ENCODE results near the gene RHOF. TPM values are rescaled to one million over a fixed set of nuclear protein-coding genes. Genes with fewer than 3 reads are reported as not detected.

RHOF gene
- total and polyA plus RNA-seq, 2 of the 13 experiments (the other 11 are each of a cell fraction or from before 2014, with no cell fraction given) = 14.6 to 32.2 TPM

DNA sequence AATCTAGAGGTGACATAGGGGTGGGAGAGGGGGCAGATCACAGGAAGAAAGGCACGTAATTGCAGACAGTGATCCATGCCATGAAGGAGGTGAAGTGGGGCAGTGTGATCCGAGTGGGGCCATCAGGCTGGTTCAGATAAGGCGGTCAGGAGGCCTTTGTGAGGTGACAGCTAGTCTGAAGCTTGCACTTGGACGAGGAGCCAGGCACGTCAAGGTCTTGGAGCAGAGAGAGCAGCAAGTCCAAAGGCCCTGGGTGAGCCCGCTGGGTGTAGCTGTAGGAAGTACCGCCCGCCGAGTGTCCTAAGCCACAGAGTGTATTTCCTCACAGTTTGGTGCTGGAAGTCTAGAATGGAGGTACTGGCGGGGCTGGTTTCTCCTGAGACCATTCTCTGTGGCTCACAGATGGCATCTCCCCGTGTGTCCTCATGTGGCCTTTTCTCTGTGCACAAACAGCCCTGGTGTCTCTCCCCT is 23.6 kb downstream of the RHOF start (continued):
- no peak for TF ChIP-seq MIXL1 (CRISPR knock-in tag; IDR thresholded peaks at IDR 0.05)
- TF ChIP-seq HNF1B (CRISPR knock-in tag; IDR thresholded peaks at IDR 0.05) = 0 out of 2 replicates have a peak, but pooled peaks have one; percentile 37
- no peak for TF ChIP-seq ZNF552 (CRISPR knock-in tag; IDR thresholded peaks at IDR 0.05; ENCODE audit: borderline replicate concordance)
- peak; percentile 31; the same call in 1 of the 2 replicates for TF ChIP-seq CREM (IDR thresholded peaks at IDR 0.05)
- TF ChIP-seq CREM (CRISPR knock-in tag; IDR thresholded peaks at IDR 0.05) = no peak
- TF ChIP-seq, protein P1, sequence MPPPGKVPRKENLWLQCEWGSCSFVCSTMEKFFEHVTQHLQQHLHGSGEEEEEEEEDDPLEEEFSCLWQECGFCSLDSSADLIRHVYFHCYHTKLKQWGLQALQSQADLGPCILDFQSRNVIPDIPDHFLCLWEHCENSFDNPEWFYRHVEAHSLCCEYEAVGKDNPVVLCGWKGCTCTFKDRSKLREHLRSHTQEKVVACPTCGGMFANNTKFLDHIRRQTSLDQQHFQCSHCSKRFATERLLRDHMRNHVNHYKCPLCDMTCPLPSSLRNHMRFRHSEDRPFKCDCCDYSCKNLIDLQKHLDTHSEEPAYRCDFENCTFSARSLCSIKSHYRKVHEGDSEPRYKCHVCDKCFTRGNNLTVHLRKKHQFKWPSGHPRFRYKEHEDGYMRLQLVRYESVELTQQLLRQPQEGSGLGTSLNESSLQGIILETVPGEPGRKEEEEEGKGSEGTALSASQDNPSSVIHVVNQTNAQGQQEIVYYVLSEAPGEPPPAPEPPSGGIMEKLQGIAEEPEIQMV (CRISPR knock-in tag; IDR thresholded peaks at IDR 0.05; ENCODE audit: low read depth) = 0 out of 2 replicates have a peak, but pooled peaks have one; percentile 34
- peak; percentile 45; the same call in 1 of the 2 replicates for TF ChIP-seq ESRRA (CRISPR knock-in tag; IDR thresholded peaks at IDR 0.05; ENCODE audit: low read depth)
- peak; percentile 66; the same call in 1 of the 2 replicates for TF ChIP-seq ZNF646 (CRISPR knock-in tag; IDR thresholded peaks at IDR 0.05)
- no peak for TF ChIP-seq PAWR (CRISPR knock-in tag; IDR thresholded peaks at IDR 0.05; ENCODE audit: borderline replicate concordance)
- no peak for TF ChIP-seq ZNF34 (CRISPR knock-in tag; IDR thresholded peaks at IDR 0.05; ENCODE audit: borderline replicate concordance)
- no peak for TF ChIP-seq ATF4 (CRISPR knock-in tag; IDR thresholded peaks at IDR 0.05)
- TF ChIP-seq SOX6 (IDR thresholded peaks at IDR 0.05) = no peak
- peak; percentile 30; the same call in 1 of the 2 replicates for TF ChIP-seq SOX6 (CRISPR knock-in tag; IDR thresholded peaks at IDR 0.05)
- TF ChIP-seq HDAC2 (CRISPR knock-in tag; IDR thresholded peaks at IDR 0.05) = peak; percentile 20; the same call in 1 of the 2 replicates
- no peak for TF ChIP-seq MAZ (IDR thresholded peaks at IDR 0.05; ENCODE audit: borderline replicate concordance, low read depth, low read length)
- no peak for TF ChIP-seq MAZ (CRISPR knock-in tag; IDR thresholded peaks at IDR 0.05; ENCODE audit: low read depth)
- no peak for TF ChIP-seq ELF1 (CRISPR knock-in tag; IDR thresholded peaks at IDR 0.05)
- no peak for TF ChIP-seq SUZ12 (IDR thresholded peaks at IDR 0.05; ENCODE audit: low read depth, low read length)
- TF ChIP-seq SRF (IDR thresholded peaks at IDR 0.05; ENCODE audit: low read depth, low read length) = no peak
- no peak for TF ChIP-seq ZNF20 (CRISPR knock-in tag; IDR thresholded peaks at IDR 0.05)
- TF ChIP-seq ZSCAN21 (CRISPR knock-in tag; IDR thresholded peaks at IDR 0.05; ENCODE audit: borderline replicate concordance) = no peak

All from HepG2 (cell line).